Psoas muscle (tissue), 8 donors: ENCODE results near the gene ZFHX3. TPM values are rescaled to one million over a fixed set of nuclear protein-coding genes. Genes with fewer than 3 reads are reported as not detected.
"Not testable (repeated sequence)": the region's sequence is repeated elsewhere in the genome, so short reads cannot be mapped to it uniquely, and the experiment has no call there.

ENCODE experiments used
- ATAC-seq, 4 donors: fragments of 200-7000 bp; cut with Tn5 transposase; one replicate each; pipeline ENCODE4 v1.9.1; 2020; ENCODE audit warnings: moderate library complexity in 3 of 4, mild to moderate bottlenecking in 2 of 4
- DNase-seq, 2 donors: peaks; one replicate each; pipeline ENCODE4 v3.0.0-alpha.2; 2020
- H3K27ac ChIP-seq: fragments of 200-600 bp; one replicate; pipeline ENCODE4 v1.8.0; 2022
- H3K27me3 ChIP-seq, 3 donors: fragments of 200-600 bp in 1 of 3; one replicate each; pipeline versions ENCODE4 v1.6.1 to v1.8.0; 2013 to 2022; ENCODE audit warnings: low read length in 2 of 3, mild to moderate bottlenecking in 2 of 3, moderate library complexity in 1 of 3; ENCODE audit not compliant: insufficient read depth in 3 of 3
- H3K36me3 ChIP-seq, 2 donors: fragments of 200-600 bp in 1 of 2; one replicate each; pipeline versions ENCODE4 v1.6.1 to v1.8.0; 2013 to 2022; ENCODE audit warnings: low read depth in 1 of 2, mild to moderate bottlenecking in 1 of 2, moderate library complexity in 1 of 2; ENCODE audit not compliant: insufficient read depth in 1 of 2
- H3K4me1 ChIP-seq: fragments of 200-600 bp; one replicate; pipeline ENCODE4 v1.8.0; 2022
- H3K4me3 ChIP-seq: fragments of 200-600 bp; one replicate; pipeline ENCODE4 v1.8.0; 2022; ENCODE audit warnings: mild to moderate bottlenecking
- H3K9me3 ChIP-seq: fragments of 200-600 bp; one replicate; pipeline ENCODE4 v1.8.0; 2022
- WGBS, 3 donors: extraction: QIAGEN DNeasy Blood & Tissue Kit; methylation state at CpG; one replicate each; pipeline versions ENCODE4 v1.1.6 to v1.1.7; 2013; 5-methylcytosine and 5-hydroxymethylcytosine counted together
- intact Hi-C, 2 donors: fragments of 100-400 bp; cut with DNase I; formaldehyde crosslinking; loops; one replicate each; pipeline versions ENCODE4 v1.11.0 to v1.14.2; 2022
- polyA plus RNA-seq, 3 donors: library from polyadenylated mRNA; stranded (reverse); fragments of 200-250 nt; gene quantifications; one replicate each; pipeline ENCODE4 v1.2.3, GENCODE V29; 2013
- total RNA-seq, 4 donors: library from RNA; stranded (reverse); fragmentation: NEBNext Ultra II Directional in 2 of 4; extraction: Animal tissue kit (Norgen Biotek cat#: 25700) in 2 of 4; gene quantifications; one replicate each; pipeline versions ENCODE4 v1.2.1 to v1.2.4, GENCODE V29; 2021 to 2023
- TF ChIP-seq, protein P1 (sequence below): fragments of 200-600 bp; IDR thresholded peaks from one replicate; pipeline ENCODE4 v1.8.0; 2022; ENCODE audit warnings: antibody characterized with exemption
- donor health status: healthy with polysubstance abuse.
- donor health status: DM: no; HTN: no; CAD: no; lungs with moderate emphysema.
- donor health status: Bipolar disorder and iron deficiency.
- donor health status: healthy.
- donor health status: DM: yes; HTN: yes; CAD: no.
- donor health status: DM: no; HTN: no; CAD: no.
- donor health status: DM: no; HTN: no; CAD: no.
- donor health status: DM: yes; HTN: yes; CAD: no.

ZFHX3 gene
- total and polyA plus RNA-seq, 7 donors = 3.3 to 36.9 (median 11.5) TPM

DNA sequence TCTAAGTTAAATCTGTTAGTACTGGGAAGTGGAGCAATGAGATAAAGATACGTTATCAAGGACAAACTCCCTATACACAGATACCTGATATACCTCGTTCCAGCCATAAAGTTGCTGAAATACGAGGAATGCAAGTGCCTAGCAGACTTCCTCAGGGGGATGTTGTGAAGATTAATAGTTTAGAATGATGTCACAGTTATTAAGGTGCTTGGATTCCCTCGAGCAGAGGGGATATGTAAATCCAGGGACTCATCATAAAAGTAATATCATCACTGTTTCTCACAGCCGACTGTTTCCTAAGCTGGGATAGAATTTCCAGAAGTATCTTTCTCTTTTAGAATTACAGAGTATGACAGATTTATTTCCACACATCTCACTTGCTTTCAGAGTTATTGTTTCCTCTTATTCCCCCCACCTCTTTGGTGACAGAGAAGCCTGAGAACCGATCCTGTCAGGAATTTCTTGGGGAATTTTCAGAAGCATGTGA lies 28.4 kb upstream of the ZFHX3 start:
- Histone ChIP-seq H3K4me3 (no peak overlapping the region), H3K27ac (no peak overlapping the region), H3K27me3 (no peaks in the 10 kb centered on the region), H3K36me3 (no peaks in the 10 kb centered on the region), H3K4me1 (peaks cover 3% of the 10 kb centered on the region), H3K9me3 (no peaks in the 10 kb centered on the region)
- WGBS, 3 donors = 25 to 45% (median 28%) methylated on average over 6 of the region's 6 CpGs
- ATAC-seq (no peak), DNase-seq (no peak)
- TF ChIP-seq, protein P1, sequence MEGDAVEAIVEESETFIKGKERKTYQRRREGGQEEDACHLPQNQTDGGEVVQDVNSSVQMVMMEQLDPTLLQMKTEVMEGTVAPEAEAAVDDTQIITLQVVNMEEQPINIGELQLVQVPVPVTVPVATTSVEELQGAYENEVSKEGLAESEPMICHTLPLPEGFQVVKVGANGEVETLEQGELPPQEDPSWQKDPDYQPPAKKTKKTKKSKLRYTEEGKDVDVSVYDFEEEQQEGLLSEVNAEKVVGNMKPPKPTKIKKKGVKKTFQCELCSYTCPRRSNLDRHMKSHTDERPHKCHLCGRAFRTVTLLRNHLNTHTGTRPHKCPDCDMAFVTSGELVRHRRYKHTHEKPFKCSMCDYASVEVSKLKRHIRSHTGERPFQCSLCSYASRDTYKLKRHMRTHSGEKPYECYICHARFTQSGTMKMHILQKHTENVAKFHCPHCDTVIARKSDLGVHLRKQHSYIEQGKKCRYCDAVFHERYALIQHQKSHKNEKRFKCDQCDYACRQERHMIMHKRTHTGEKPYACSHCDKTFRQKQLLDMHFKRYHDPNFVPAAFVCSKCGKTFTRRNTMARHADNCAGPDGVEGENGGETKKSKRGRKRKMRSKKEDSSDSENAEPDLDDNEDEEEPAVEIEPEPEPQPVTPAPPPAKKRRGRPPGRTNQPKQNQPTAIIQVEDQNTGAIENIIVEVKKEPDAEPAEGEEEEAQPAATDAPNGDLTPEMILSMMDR = no peak
- intact Hi-C loops = loop anchor here in 1 of 2 donors (5.0 kb wide), 1 partner anchor 96 kb away; no protein-coding TSS in a partner anchor

DNA sequence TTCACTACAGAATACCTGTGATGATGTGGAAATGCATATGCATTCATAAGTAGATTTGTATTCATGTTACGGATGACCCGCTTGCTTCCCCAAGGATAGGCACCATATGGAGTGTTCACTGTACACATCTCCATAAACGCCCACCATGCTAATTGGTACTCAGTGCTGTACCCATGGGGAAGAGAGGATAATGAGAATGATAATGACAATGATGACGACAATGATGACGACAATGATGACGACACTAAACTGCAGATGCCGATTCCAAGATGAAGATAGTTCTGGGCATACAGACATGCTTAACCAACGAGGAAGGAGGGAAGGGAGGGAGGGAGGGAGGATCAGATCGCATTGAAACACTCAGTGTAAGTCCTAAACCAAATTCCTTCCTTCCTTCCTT lies 26.5 kb upstream of the ZFHX3 start:
- no peak overlapping the region for H3K27ac ChIP-seq
- no peak for DNase-seq
- no peaks in the 10 kb centered on the region for H3K9me3 ChIP-seq
- TF ChIP-seq, protein P1 = no peak
- no peak for ATAC-seq
- no peaks in the 10 kb centered on the region for H3K36me3 ChIP-seq
- intact Hi-C loops = loop anchor here (5.0 kb wide), 2 partner anchors 118 to 123 kb away; no protein-coding TSS in a partner anchor
- H3K4me1 ChIP-seq = peaks cover 14% of the 10 kb centered on the region
- H3K4me3 ChIP-seq = no peak overlapping the region
- WGBS, 3 donors = 87 to 93% (median 89%) methylated on average over 9 of the region's 9 CpGs
- H3K27me3 ChIP-seq = no peaks in the 10 kb centered on the region

DNA sequence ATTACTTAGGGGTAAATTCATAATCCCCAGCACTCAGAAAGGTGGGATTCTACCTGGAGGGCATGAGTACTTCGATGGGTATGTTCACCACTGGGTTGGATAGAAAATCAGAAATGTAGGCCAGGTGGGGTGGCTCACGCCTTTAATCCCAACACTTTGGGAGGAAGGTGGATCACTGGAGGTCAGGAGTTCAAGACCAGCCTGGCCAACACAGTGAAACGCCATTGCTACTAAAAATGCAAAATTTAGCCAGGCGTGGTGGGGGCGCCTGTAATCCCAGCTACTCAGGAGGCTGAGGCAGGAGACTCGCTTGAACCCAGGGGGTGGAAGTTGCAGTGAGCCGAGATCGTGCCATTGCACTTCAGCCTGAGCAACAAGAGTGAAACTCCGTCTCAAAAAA lies 24.1 kb upstream of the ZFHX3 start:
- ATAC-seq, H3K27me3 ChIP-seq, DNase-seq, H3K36me3 ChIP-seq, H3K9me3 ChIP-seq, H3K4me3 ChIP-seq: not testable (repeated sequence)
- intact Hi-C loops = loop anchor here (5.0 kb wide), 2 partner anchors 120 to 125 kb away; no protein-coding TSS in a partner anchor
- Histone ChIP-seq H3K27ac (peak overlapping the region; percentile 98), H3K4me1 (peaks cover 36% of the 10 kb centered on the region)
- WGBS, 3 donors = 97 to 98% (median 97%) methylated on average over 9 of the region's 9 CpGs

DNA sequence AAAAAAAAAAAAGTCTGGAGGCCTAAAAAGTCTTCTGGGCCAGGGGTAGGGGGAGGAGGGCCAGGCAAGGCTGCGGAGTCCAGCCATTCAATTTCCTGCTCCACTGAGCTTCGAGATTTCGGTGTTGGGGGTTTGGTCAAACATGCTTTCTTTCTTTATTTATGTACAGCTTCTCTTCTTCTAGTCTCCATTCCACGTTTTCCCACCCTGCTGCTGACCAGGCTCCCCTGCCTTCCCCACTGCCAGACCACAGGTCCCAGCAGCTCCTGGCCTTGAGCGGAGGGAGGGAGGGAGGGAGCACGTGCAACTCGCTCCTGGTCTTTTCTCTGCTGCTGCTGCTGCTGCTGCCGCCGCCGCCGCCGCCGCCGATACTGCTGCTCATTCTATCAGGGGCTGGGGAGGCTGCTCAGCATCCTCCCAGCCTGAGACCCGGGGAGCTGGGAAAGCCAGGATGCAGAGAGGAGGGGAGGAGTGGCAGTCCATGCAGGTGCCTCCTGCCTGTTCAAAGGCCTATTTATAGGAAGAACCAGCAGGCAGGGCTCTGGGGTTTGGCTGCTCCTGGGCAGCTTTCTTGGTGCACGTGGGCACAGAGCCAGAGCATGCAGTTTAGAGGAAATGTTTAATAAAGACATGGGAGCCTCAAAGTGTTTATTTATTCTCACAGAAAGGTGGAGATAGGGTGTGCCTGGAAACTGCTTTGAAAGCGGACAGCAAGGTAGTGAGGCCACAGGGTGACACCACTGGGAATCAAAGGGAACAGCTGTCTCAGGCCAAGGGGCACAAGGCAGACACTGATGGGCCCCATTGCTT lies 23.4 kb upstream of the ZFHX3 start:
- H3K36me3 ChIP-seq = no peaks in the 10 kb centered on the region
- H3K4me1 ChIP-seq = peaks cover 43% of the 10 kb centered on the region
- no peaks in the 10 kb centered on the region for H3K9me3 ChIP-seq
- intact Hi-C loops = loop anchor here (5.0 kb wide), 2 partner anchors 121 to 126 kb away; no protein-coding TSS in a partner anchor
- ATAC-seq (peak in 3 of 4 donors; percentile 10 to 33 (median 18)), DNase-seq (peak; percentile 52 to 67)
- H3K27ac ChIP-seq = peak overlapping the region; percentile 98
- TF ChIP-seq, protein P1 = no peak
- no peaks in the 10 kb centered on the region for H3K27me3 ChIP-seq
- peak overlapping the region; percentile 51 for H3K4me3 ChIP-seq
- 8 to 14% (median 10%) methylated on average over 16 to 17 of the region's 17 CpGs for WGBS, 3 donors

DNA sequence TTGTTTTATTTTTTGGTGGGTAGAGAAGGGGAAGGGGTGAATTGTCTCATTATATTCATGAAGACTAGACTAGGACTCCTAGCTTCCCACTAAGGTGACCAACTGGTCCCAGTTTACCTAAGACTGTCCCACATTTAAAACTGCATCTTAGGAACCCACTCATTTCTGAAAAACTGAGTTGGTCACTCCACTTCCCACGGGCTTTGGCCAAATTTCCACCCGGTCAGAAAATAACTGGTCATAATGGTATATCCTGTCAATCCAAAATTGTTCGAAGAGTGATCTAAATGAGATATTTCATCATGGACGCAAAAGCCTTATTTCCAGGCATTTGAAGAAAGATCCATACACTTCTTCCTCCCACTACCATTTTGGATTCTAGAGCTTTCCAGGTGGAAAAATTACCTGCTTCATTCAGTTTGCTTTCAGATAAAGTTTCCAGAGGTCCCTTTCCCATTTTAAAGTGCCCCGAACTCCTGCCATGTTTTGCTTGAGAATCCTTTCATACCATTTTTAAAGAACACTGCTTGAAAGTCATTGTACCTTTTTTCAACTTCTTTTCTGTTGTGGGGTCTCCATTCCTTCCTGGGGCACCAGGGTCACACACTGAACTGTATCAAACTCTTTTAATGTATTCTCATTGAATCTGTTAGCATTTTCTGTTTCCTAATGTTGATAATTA lies 21.8 kb upstream of the ZFHX3 start:
- Histone ChIP-seq H3K4me3 (peak overlapping the region; percentile 51), H3K27ac (peak overlapping the region; percentile 98), H3K36me3 (no peaks in the 10 kb centered on the region), H3K4me1 (peaks cover 45% of the 10 kb centered on the region), H3K9me3 (no peaks in the 10 kb centered on the region), H3K27me3 (no peaks in the 10 kb centered on the region)
- ATAC-seq (no peak), DNase-seq (no peak)
- TF ChIP-seq, protein P1 = no peak
- intact Hi-C loops = loop anchor here (5.0 kb wide), 2 partner anchors 123 to 128 kb away; no protein-coding TSS in a partner anchor
- WGBS, 3 donors = 61 to 75% (median 71%) methylated on average over 5 of the region's 5 CpGs
